ENCODE results near the gene FARP1.

DNA sequence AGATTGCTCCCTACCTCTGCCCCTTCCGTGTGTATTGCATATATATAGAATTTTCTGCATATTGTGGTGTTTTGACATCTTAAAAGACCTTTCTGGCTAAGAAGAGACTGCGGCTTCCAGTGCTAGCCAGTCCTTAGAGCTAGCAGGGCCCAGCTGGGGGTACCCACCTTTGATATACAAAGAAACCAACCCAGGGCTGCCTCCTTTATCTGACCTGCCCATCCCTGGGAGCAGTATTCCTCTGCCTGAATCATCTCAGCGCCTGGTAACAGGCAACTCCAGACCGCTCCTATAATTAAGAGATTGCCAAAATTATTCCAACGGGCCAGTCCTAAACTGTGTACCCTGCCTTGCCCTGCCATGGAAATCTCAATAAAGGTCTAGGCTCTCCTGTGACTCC, 220.4 kb downstream of the FARP1 start:
- TF ChIP-seq EGR1 (IDR thresholded peaks at IDR 0.05) (no peak), EP300 (IDR thresholded peaks at IDR 0.05; ENCODE audit: borderline replicate concordance) (no peak)
